H1 (cell line): ENCODE results near the gene NUDT2. TPM values are rescaled to one million over a fixed set of nuclear protein-coding genes. Genes with fewer than 3 reads are reported as not detected.
A peak's percentile ranks its signal among the peaks of the same experiment; 100 is the strongest.

Experiments
- CTCF ChIA-PET: fragments of 300-600 bp; sonication (Branson Sonifier 250); formaldehyde crosslinking; loops from one replicate; lab custom pipeline; 2021; ENCODE audit not compliant: partially characterized antibody; lab: Charles Lee
- POLR2A ChIA-PET: fragments of 300-600 bp; sonication (Branson Sonifier 250); formaldehyde crosslinking; loops from one replicate; lab custom pipeline; 2021; ENCODE audit warnings: inconsistent platforms; ENCODE audit not compliant: partially characterized antibody; lab: Charles Lee
- DNase-seq, 2 experiments: peaks; one replicate each; pipeline versions ENCODE4 v3.0.0 to v3.0.0-alpha.2; 2010 to 2022; ENCODE audit warnings: low spot score in 2 of 2, low read depth in 1 of 2, mixed read lengths in 1 of 2
- FAIRE-seq: peaks from 2 replicates; lab custom pipeline; 2011; peaks lifted over from hg19 to GRCh38; lab: Jason Lieb, UNC
- H2AFZ ChIP-seq: 2 replicates; pipeline ENCODE4 v1.8.1; 2012; ENCODE audit warnings: low read length, inconsistent platforms
- H2AK5ac ChIP-seq: 2 replicates; pipeline ENCODE4 v1.6.1; 2013; ENCODE audit warnings: low read depth, low read length
- H2BK120ac ChIP-seq: replicated peaks from 2 replicates; pipeline ENCODE3; 2013; ENCODE audit warnings: low read depth, low read length, inconsistent platforms
- H2BK12ac ChIP-seq: 2 replicates; pipeline ENCODE4 v1.6.1; 2013; ENCODE audit warnings: low read depth, low read length
- H2BK15ac ChIP-seq: 2 replicates; pipeline ENCODE4 v1.6.1; 2013; ENCODE audit warnings: low read length
- H2BK20ac ChIP-seq: 2 replicates; pipeline ENCODE4 v1.6.1; 2013; ENCODE audit warnings: low read length
- H2BK5ac ChIP-seq: 2 replicates; pipeline ENCODE4 v1.6.1; 2013; ENCODE audit warnings: low read depth, low read length
- H3K14ac ChIP-seq: 2 replicates; pipeline ENCODE4 v1.6.1; 2013; ENCODE audit warnings: inconsistent platforms; ENCODE audit not compliant: insufficient read length
- H3K18ac ChIP-seq: 2 replicates; pipeline ENCODE4 v1.6.1; 2013; ENCODE audit warnings: low read length; ENCODE audit errors: extremely low read depth
- H3K23ac ChIP-seq: 2 replicates; pipeline ENCODE4 v1.6.1; 2013; ENCODE audit warnings: inconsistent platforms; ENCODE audit not compliant: insufficient read length
- H3K23me2 ChIP-seq: 2 replicates; pipeline ENCODE4 v1.6.1; 2013; ENCODE audit warnings: low read depth, low read length
- H3K27ac ChIP-seq: 2 replicates; pipeline ENCODE4 v1.6.1; 2011; ENCODE audit warnings: low read depth, low read length, inconsistent platforms
- H3K27me3 ChIP-seq, 4 experiments: replicated peaks in 1 of 4; 1 replicate in 1 of 4; 2 replicates in 3 of 4; pipeline versions ENCODE4 v1.6.1 to v1.8.1; 2011 to 2013; ENCODE audit warnings: low read length in 3 of 4, mild to moderate bottlenecking in 3 of 4, inconsistent platforms in 2 of 4, mixed read lengths in 2 of 4, moderate library complexity in 1 of 4; ENCODE audit not compliant: control insufficient read depth in 3 of 4, insufficient read depth in 3 of 4; ENCODE audit errors: extremely low read depth in 1 of 4
- H3K36me3 ChIP-seq, 4 experiments: 2 replicates each; pipeline versions ENCODE4 v1.6.1 to v1.8.1; 2011 to 2013; ENCODE audit warnings: mild to moderate bottlenecking in 4 of 4, low read length in 3 of 4, moderate library complexity in 2 of 4, control low read depth in 1 of 4, inconsistent platforms in 1 of 4; ENCODE audit not compliant: insufficient read depth in 4 of 4, control insufficient read depth in 2 of 4
- H3K4ac ChIP-seq: replicated peaks from 2 replicates; pipeline ENCODE3; 2013; ENCODE audit warnings: low read length, low read depth, mixed read lengths, inconsistent platforms; ENCODE audit not compliant: insufficient read length
- H3K4me1 ChIP-seq, 4 experiments: replicated peaks in 1 of 4; 1 replicate in 1 of 4; 2 replicates in 3 of 4; pipeline versions ENCODE4 v1.6.1 to v1.8.1; 2011 to 2013; ENCODE audit warnings: low read length in 3 of 4, inconsistent platforms in 2 of 4, mixed read lengths in 1 of 4; ENCODE audit not compliant: insufficient read depth in 4 of 4, control insufficient read depth in 3 of 4
- H3K4me2 ChIP-seq, 2 experiments: 2 replicates each; pipeline versions ENCODE4 v1.6.1 to v1.8.1; 2011 to 2013; ENCODE audit warnings: low read depth in 2 of 2, low read length in 2 of 2, control low read depth in 1 of 2, inconsistent platforms in 1 of 2, mild to moderate bottlenecking in 1 of 2; ENCODE audit not compliant: insufficient read depth in 1 of 2
- H3K4me3 ChIP-seq, 4 experiments: fragments of 200-600, 300-600 bp in 1 of 4; sonication (generic), shearing (Covaris generic), sonication (Bioruptor Twin) in 1 of 4; 2 replicates each; pipeline versions ENCODE4 v1.5.1 to v1.8.1; 2011 to 2016; ENCODE audit warnings: low read length in 4 of 4, low read depth in 3 of 4, control low read depth in 2 of 4, inconsistent platforms in 2 of 4, mild to moderate bottlenecking in 2 of 4, mixed read lengths in 1 of 4, moderate library complexity in 1 of 4; ENCODE audit not compliant: insufficient read depth in 2 of 4; ENCODE audit errors: extremely low read depth in 1 of 4
- H3K56ac ChIP-seq: replicated peaks from 2 replicates; pipeline ENCODE3; 2013; ENCODE audit warnings: low read depth, mild to moderate bottlenecking, mixed read lengths, low read length, inconsistent platforms; ENCODE audit not compliant: insufficient read length
- H3K79me1 ChIP-seq: 2 replicates; pipeline ENCODE4 v1.6.1; 2013; ENCODE audit warnings: low read depth, low read length, control low read depth
- H3K79me2 ChIP-seq, 2 experiments: 2 replicates each; pipeline versions ENCODE4 v1.6.1 to v1.8.1; 2012 to 2013; ENCODE audit warnings: low read length in 2 of 2, mild to moderate bottlenecking in 2 of 2, inconsistent platforms in 1 of 2; ENCODE audit not compliant: insufficient read depth in 2 of 2, control insufficient read depth in 1 of 2
- H3K9ac ChIP-seq, 4 experiments: replicated peaks in 1 of 4; 1 replicate in 1 of 4; 2 replicates in 3 of 4; pipeline versions ENCODE4 v1.6.1 to v1.8.1; 2011 to 2013; ENCODE audit warnings: low read depth in 3 of 4, low read length in 3 of 4, control low read depth in 2 of 4, mild to moderate bottlenecking in 2 of 4, moderate library complexity in 2 of 4, inconsistent platforms in 1 of 4; ENCODE audit errors: extremely low read depth in 1 of 4
- H3K9me3 ChIP-seq, 2 experiments: 2 replicates each; pipeline versions ENCODE4 v1.6.1 to v1.8.1; 2012 to 2013; ENCODE audit warnings: mild to moderate bottlenecking in 2 of 2, moderate library complexity in 2 of 2, control low read depth in 1 of 2, inconsistent platforms in 1 of 2, low read depth in 1 of 2, low read length in 1 of 2, mixed read lengths in 1 of 2; ENCODE audit not compliant: insufficient read depth in 2 of 2
- H4K20me1 ChIP-seq, 2 experiments: replicated peaks in 1 of 2; 2 replicates each; pipeline versions ENCODE3 to v1.8.1; 2011 to 2013; ENCODE audit warnings: inconsistent platforms in 2 of 2, low read length in 2 of 2, mild to moderate bottlenecking in 1 of 2; ENCODE audit not compliant: insufficient read depth in 2 of 2, control insufficient read depth in 1 of 2
- H4K5ac ChIP-seq: 2 replicates; pipeline ENCODE4 v1.6.1; 2013; ENCODE audit warnings: low read length, low read depth, mixed read lengths, inconsistent platforms; ENCODE audit not compliant: insufficient read length
- H4K8ac ChIP-seq: 2 replicates; pipeline ENCODE4 v1.8.0; 2013; ENCODE audit warnings: mild to moderate bottlenecking, moderate library complexity, low read length, inconsistent platforms; ENCODE audit not compliant: insufficient read depth; ENCODE audit errors: extremely low read depth
- H4K91ac ChIP-seq: replicated peaks from 2 replicates; pipeline ENCODE3; 2013; ENCODE audit warnings: low read length, mixed read lengths, inconsistent platforms; ENCODE audit not compliant: insufficient read length
- CHD1 ChIP-seq: IDR thresholded peaks from 2 replicates; pipeline ENCODE4 v1.6.1; 2012; ENCODE audit warnings: low read depth, low read length, improper control_type of control experiment
- EP300 ChIP-seq, 2 experiments: IDR thresholded peaks; 1 replicate in 1 of 2; 2 replicates in 1 of 2; pipeline ENCODE4 v1.6.1; 2011 to 2012; ENCODE audit warnings: low read depth in 2 of 2, low read length in 2 of 2, mild to moderate bottlenecking in 2 of 2, borderline replicate concordance in 1 of 2, inconsistent platforms in 1 of 2, moderate library complexity in 1 of 2
- FOSL1 ChIP-seq: IDR thresholded peaks from 2 replicates; pipeline ENCODE4 v1.6.1; 2011; ENCODE audit warnings: mild to moderate bottlenecking, low read depth, low read length, moderate library complexity; ENCODE audit not compliant: insufficient read depth
- KDM5A ChIP-seq: fragments of 200-600 bp; IDR thresholded peaks from 2 replicates; pipeline ENCODE4 v1.7.1; 2012; ENCODE audit warnings: mild to moderate bottlenecking, low read length, inconsistent platforms, mixed read lengths
- MAFK ChIP-seq: IDR thresholded peaks from 2 replicates; pipeline ENCODE4 v1.6.1; 2012; ENCODE audit warnings: low read depth, mild to moderate bottlenecking, improper control_type of control experiment, low read length
- RNF2 ChIP-seq: fragments of 200-900, 300-1000 bp; sonication (generic); IDR thresholded peaks from 2 replicates; pipeline ENCODE4 v1.7.1; 2016; ENCODE audit warnings: borderline replicate concordance, low read depth, mild to moderate bottlenecking, antibody characterized with exemption, low read length; ENCODE audit not compliant: poor library complexity, severe bottlenecking; ENCODE audit errors: missing control alignments
- SIRT6 ChIP-seq: IDR thresholded peaks from one replicate; pipeline ENCODE4 v1.7.1; 2012; ENCODE audit warnings: low read length, inconsistent platforms
- SUZ12 ChIP-seq: fragments of 200-600 bp; sonication (generic); IDR thresholded peaks from 2 replicates; pipeline ENCODE4 v1.6.1; 2012; ENCODE audit warnings: mild to moderate bottlenecking, inconsistent platforms, low read length, moderate library complexity, mixed read lengths
- TAF7 ChIP-seq: optimal IDR thresholded peaks from 2 replicates; pipeline ENCODE3; 2011; ENCODE audit warnings: low read depth, mild to moderate bottlenecking, inconsistent platforms, low read length, moderate library complexity, borderline replicate concordance
- TCF12 ChIP-seq: IDR thresholded peaks from 2 replicates; pipeline ENCODE4 v1.6.1; 2011; ENCODE audit warnings: low read depth, mild to moderate bottlenecking, low read length
- ZNF274 ChIP-seq: IDR thresholded peaks from 2 replicates; pipeline ENCODE4 v1.7.0; 2012; ENCODE audit warnings: low read length, borderline replicate concordance; ENCODE audit errors: extremely low read depth
- WGBS, 2 experiments: shearing (Covaris generic) in 1 of 2; methylation state at CpG; one replicate each; pipeline versions ENCODE4 v1.1.6 to v1.1.7; 2013 to 2015; ENCODE audit warnings: low lambda C conversion rate in 2 of 2, mixed read lengths in 2 of 2, inconsistent platforms in 1 of 2, low coverage in 1 of 2, missing lambda C conversion rate in 1 of 2; ENCODE audit not compliant: insufficient replicate concordance in 2 of 2, insufficient coverage in 1 of 2, insufficient read length in 1 of 2; ENCODE audit errors: extremely low coverage in 1 of 2, missing lambda C conversion rate in 1 of 2; 5-methylcytosine and 5-hydroxymethylcytosine counted together
- polyA plus RNA-seq, 7 experiments: library from polyadenylated mRNA; depleted of rRNA in 3 of 7; stranded (reverse) in 5 of 7; unstranded in 2 of 7; fragments of >200 nt in 5 of 7; fragments of 200-250 nt in 2 of 7; gene quantifications; 1 replicate in 5 of 7; 2 replicates in 1 of 7; 4 replicates in 1 of 7; pipeline versions ENCODE4 v1.2.1 to v1.2.3, GENCODE V29; 2011 to 2013; ENCODE audit warnings: missing spikeins in 2 of 7, mixed read lengths in 2 of 7
- total RNA-seq: library from RNA; stranded (reverse); fragmentation: NEBNext Ultra II Directional; extraction: Animal tissue kit (Norgen Biotek cat#: 25700); gene quantifications from 2 replicates; pipeline ENCODE4 v1.2.1, GENCODE V29; 2021

Gene NUDT2
- total and polyA plus RNA-seq, 2 of the 8 experiments (the other 6 are each of a cell fraction or from before 2014, with no cell fraction given), result 16.7 to 23.7 TPM

- Histone ChIP-seq H3K27ac (no peak overlapping the region), H2AK5ac (no peak overlapping the region), H2BK5ac (no peak overlapping the region), H3K23ac (no peak overlapping the region), H3K36me3 (peaks cover 0 to 3% (median 0%) of the 10 kb centered on the region in 4 experiments; a peak in 2 of 8 replicates), H3K4me3 (no peak overlapping the region), H3K79me2 (no peaks in the 10 kb centered on the region), H2BK15ac (peak overlapping the region; percentile 61; the same call in 1 of the 2 replicates), H3K14ac (no peak overlapping the region), H3K4me2 (no peak overlapping the region), H2BK20ac (no peak overlapping the region), H3K4ac (no peak overlapping the region), H4K20me1 (no peaks in the 10 kb centered on the region), H3K9me3 (no peaks in the 10 kb centered on the region), H3K23me2 (no peaks in the 10 kb centered on the region), H3K4me1 (no peaks in the 10 kb centered on the region), H3K9ac (no peak overlapping the region), H2BK12ac (no peak overlapping the region), H2BK120ac (no peak overlapping the region), H4K8ac (no peak overlapping the region), H4K5ac (no peak overlapping the region), H3K56ac (no peak overlapping the region), H4K91ac (no peak overlapping the region), H3K18ac (no peak overlapping the region), H3K79me1 (no peaks in the 10 kb centered on the region), H3K27me3 (no peaks in the 10 kb centered on the region), H2AFZ (no peak overlapping the region)
- DNase-seq (no peak), FAIRE-seq (no peak)
- CTCF ChIA-PET, result interaction anchor here (0.6 to 7.8 kb wide), 9 partner anchors 8 to 95 kb away, joined by 3 to 56 read pairs (median 4); partner anchors contain the start of gene MYORG
- 88% methylated on average over 11 of the region's 15 CpGs; no CpG with 5 or more reads in 1 of the 2 experiments for WGBS, 2 experiments
- POLR2A ChIA-PET, result interaction anchor here (0.7 to 2.4 kb wide), 4 partner anchors 9 to 29 kb away, joined by 3 to 11 read pairs (median 4); partner anchors contain the start of gene MYORG
- no peak for TF ChIP-seq MAFK
- TF ChIP-seq KDM5A, result no peak
- TF ChIP-seq RNF2, result no peak
- TF ChIP-seq EP300 (IDR thresholded peaks at IDR 0.05; ENCODE audit: borderline replicate concordance in 1 of 2, low read depth in 2 of 2, low read length in 2 of 2), result no peak
- no peak for TF ChIP-seq SIRT6
- TF ChIP-seq TAF7, result no peak
- TF ChIP-seq TCF12, result no peak
- no peak for TF ChIP-seq CHD1
- TF ChIP-seq ZNF274, result no peak
- TF ChIP-seq FOSL1, result no peak
- TF ChIP-seq SUZ12, result no peak
Observed at GRCh38 chr9:34346873-34347799, 17.8 kb downstream of the NUDT2 start.
